Transverse colon (tissue), 4 donors: ENCODE measurements around the gene PQBP1.

ENCODE experiments used
- EP300 ChIP-seq: sonication (generic); formaldehyde crosslinking; IDR thresholded peaks from one replicate; pipeline ENCODE4 v1.6.1; 2017; ENCODE audit warnings: antibody characterized with exemption, low read depth
- POLR2A ChIP-seq: fragments of 450-650 bp; IDR thresholded peaks from one replicate; pipeline ENCODE4 v1.6.1; 2016; ENCODE audit warnings: antibody characterized with exemption, mild to moderate bottlenecking, moderate library complexity
- POLR2AphosphoS5 ChIP-seq, 3 donors: sonication (generic); formaldehyde crosslinking; IDR thresholded peaks; one replicate each; pipeline ENCODE4 v1.6.1; 2016; ENCODE audit warnings: antibody characterized with exemption in 3 of 3
- TF ChIP-seq, protein P1 (sequence below), 5 experiments: fragments of 200-600 bp in 3 of 5; fragments of 450-650 bp in 2 of 5; sonication (generic) in 3 of 5; IDR thresholded peaks; 1 replicate in 2 of 5; 2 replicates in 3 of 5; pipeline ENCODE4 v1.5.1; 2016 to 2017; ENCODE audit warnings: antibody characterized with exemption in 5 of 5, inconsistent platforms in 3 of 5, mild to moderate bottlenecking in 2 of 5, moderate library complexity in 1 of 5

DNA sequence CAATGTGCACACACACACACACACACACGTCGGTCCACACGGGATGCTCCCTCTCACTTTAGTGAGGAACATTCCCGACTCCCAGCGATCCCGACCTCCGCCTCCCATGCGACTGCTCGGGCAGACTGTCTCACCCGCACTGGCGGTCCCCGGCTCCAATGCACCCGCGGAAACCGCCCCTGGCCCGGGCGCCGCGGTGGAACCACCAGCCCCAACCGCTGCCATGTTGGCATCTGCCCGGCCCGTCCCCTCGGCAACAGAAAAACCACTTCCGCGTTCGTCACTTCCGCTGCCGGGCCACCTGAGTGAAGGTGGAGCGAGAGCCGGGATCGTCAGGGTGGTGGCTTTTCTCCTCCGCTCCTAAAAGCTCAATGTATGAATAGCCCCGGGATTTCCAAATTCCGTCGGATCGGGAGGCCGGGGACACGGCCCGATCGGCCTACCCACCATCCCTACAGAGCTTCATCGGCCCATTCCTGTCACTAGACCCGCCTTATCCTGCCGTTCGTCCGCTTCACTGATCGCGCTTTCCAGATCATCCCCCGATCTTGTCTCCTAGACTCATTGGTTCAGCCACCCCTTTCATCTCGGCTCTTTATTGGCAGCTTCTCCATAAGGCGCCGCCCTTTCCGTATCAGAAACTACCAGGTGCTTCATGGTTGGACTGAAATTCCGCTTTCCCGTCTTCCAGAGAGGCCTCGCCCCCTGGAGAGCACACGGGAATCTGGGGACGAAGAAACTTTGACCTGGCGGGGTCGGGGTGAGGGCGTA, 13.9 kb downstream of the PQBP1 start, which contains the start of gene SLC35A2:
- no peak for TF ChIP-seq EP300
- TF ChIP-seq, protein P1, sequence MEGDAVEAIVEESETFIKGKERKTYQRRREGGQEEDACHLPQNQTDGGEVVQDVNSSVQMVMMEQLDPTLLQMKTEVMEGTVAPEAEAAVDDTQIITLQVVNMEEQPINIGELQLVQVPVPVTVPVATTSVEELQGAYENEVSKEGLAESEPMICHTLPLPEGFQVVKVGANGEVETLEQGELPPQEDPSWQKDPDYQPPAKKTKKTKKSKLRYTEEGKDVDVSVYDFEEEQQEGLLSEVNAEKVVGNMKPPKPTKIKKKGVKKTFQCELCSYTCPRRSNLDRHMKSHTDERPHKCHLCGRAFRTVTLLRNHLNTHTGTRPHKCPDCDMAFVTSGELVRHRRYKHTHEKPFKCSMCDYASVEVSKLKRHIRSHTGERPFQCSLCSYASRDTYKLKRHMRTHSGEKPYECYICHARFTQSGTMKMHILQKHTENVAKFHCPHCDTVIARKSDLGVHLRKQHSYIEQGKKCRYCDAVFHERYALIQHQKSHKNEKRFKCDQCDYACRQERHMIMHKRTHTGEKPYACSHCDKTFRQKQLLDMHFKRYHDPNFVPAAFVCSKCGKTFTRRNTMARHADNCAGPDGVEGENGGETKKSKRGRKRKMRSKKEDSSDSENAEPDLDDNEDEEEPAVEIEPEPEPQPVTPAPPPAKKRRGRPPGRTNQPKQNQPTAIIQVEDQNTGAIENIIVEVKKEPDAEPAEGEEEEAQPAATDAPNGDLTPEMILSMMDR (IDR thresholded peaks at IDR 0.05) = no peak
- peak; percentile 67 to 85 (median 83) for TF ChIP-seq POLR2AphosphoS5 (IDR thresholded peaks at IDR 0.05)
- peak; percentile 73 for TF ChIP-seq POLR2A
